LNCAP (cell line): Measurements from ENCODE around the gene SEMA5A.

Experiments used
- CTCF ChIP-seq: fragments of 450-650 bp; IDR thresholded peaks from 2 replicates; pipeline ENCODE4 v1.5.1; 2017; ENCODE audit warnings: mild to moderate bottlenecking

SEMA5A gene

DNA sequence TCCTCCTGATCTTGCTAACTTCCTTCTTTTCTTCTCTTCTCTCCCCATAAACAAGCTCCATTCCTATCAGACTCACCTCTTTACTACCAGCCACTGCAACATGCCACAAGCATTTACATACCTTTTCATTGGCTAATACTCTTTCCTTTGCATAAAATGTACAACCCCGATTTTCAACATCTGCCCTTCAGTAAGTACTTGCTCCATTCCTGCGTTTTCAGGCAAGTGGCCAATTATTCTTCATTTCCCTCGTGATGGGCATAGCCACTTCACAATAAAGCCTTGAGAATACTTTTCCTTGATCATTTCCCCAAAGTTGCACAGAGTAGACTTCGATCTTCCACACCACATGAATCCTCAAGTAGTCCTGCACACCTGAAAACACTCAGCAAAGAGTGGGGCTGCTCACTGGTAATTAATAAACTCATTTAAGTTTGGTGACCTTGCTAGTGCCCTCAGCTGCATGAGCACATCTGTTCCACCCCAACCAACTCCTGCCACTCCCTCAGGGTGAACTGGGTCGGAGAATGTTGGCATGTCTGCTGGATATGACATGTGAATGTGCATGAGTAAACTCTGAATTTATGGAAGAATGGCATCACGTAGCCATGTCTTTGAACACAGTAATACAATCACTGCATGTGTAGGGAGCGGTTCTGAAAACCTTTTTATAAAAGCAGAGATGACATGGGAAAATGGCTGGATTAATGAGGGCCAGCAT is 535.8 kb downstream of the SEMA5A start:
- TF ChIP-seq CTCF: no peak

DNA sequence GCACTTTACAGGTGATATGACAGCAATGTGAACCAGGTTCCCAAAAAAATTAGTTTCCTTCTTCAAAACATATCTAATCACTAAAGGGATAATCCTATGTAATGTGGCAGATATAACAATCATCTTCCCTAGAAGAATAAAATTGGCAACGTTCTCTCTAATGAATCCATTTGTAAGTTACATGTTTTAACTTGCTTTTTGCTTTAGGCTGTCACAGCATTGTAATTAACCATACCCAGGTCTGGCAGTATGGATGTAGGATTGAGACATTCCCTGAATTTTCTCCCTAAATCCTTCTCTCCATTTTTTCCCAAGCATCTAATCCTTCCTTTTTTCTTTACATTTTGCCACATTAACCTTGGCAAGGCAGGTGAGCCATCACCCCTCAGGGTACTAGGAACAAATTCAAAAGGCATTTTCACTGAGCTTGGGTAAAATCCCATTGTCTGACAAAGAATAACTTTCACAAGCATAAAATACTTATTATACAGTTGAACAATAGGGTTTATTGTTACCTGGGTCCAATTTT is 548.3 kb downstream of the SEMA5A start:
- TF ChIP-seq CTCF: no peak

- peak; percentile 23; the same call in 1 of the 2 replicates for TF ChIP-seq CTCF
Measured at GRCh38 chr5:8993031-8993430, 552.8 kb downstream of the SEMA5A start.
